RKO (cell line): ENCODE data around the gene ITM2C.

Experiments
- DNase-seq: peaks from one replicate; pipeline ENCODE4 v3.0.0-alpha.2; 2016; ENCODE audit warnings: low spot score

Gene ITM2C

DNA sequence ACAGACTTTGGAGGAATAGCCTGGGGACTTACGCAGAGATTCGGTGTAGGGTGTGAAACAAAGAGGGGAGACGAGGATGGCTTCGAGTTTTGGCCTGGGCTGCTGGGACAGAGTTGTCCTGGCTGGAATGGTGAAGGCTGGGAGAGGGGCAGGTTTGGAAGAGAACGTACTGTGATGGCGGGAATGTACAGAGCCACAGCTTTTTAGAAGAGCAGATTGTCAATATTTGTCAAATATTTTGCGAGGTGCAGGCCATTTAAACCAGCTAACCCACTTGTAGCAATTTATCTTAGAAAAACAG, 14.4 kb upstream of the ITM2C start:
- no peak for DNase-seq

DNA sequence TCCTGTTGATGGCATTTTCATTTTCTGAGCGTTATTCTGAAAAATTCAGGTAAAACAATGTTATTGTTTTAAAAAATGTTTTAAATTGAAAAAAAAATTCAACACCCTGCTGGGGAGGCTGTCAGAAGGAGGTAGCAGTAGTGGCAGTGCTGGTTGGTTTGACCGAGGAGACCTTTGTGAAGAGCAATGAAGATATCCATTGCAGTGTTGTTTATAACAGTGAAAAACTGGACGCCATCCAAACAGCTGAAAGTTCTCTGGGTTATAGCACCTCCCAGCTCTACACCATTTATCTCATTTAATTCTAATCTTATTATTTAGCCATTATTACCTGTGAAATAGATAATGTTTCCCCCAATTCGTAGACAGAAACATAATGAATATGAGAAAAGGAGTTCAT, 12.6 kb upstream of the ITM2C start:
- no peak for DNase-seq

DNA sequence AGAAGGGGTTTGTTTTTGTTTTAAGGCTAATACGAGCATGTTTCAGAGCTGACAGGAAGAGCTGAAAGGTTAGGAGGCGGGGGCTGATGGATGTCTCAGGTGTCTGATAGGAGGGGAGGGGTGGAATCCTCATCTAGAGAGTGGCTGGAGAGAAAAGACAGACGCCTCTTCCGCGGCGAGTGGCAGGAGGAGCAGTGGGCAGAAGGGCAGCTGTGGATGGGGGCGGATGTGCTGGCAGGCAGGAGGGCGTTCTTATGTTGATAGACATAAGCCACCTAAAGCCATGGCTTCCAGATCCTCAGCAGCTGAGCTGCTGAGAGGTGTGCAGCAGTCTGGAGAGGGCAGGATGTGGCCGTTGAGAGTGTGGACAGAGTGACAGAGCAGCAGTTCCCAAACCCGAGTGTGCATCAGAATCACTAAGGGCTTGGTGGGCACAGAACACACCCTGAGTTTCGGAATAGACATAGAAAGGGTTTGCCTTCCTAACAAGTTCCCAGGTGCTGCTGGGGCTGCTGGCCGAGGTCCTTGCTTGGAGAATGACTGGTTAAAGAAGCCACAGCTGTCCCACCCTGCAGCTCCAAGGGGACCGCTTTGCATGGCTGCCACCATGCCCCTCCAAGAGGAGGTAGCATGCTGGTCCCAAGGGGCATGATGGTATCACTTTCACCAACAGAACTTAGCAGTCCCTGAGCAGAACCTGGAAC, 3.0 kb upstream of the ITM2C start:
- DNase-seq = no peak

DNA sequence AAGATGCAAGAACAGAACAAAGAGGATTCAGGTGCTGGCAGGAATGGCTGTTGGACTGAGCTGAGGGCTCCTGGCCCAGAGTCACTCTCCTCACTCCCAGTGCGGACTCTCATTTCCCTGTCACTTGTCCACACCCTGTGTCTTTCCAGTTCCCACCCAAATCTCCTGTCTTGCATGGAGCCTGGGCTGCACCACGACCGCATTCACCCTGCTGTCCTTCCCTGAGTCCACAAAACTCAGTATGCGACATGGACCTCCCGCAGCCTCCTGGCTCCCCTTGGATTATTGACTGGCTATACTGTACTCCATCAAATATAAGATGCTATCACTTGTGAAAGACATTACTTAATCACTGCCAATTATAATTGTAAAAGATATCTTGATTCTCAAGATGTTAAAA, 2.5 kb upstream of the ITM2C start:
- DNase-seq = no peak

DNA sequence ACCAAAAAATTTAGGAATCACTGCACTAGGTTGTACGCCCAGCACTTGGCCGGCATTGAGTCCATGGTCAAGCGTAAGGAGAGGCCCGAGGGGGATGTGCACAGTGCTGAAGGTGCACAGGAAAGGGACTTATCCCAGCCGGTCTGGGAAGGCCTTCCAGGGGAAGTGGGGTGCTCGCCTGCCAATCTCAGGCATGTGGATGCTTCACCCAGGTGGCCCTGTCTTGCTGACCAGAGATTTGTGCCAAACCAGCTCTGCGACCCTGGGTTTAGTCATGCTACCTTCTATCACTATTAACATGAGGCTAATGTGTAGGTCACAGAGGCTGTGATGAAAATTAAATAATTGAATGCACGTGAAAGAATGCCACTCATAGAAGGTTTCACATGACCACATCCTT, 1.7 kb upstream of the ITM2C start:
- DNase-seq = no peak

DNA sequence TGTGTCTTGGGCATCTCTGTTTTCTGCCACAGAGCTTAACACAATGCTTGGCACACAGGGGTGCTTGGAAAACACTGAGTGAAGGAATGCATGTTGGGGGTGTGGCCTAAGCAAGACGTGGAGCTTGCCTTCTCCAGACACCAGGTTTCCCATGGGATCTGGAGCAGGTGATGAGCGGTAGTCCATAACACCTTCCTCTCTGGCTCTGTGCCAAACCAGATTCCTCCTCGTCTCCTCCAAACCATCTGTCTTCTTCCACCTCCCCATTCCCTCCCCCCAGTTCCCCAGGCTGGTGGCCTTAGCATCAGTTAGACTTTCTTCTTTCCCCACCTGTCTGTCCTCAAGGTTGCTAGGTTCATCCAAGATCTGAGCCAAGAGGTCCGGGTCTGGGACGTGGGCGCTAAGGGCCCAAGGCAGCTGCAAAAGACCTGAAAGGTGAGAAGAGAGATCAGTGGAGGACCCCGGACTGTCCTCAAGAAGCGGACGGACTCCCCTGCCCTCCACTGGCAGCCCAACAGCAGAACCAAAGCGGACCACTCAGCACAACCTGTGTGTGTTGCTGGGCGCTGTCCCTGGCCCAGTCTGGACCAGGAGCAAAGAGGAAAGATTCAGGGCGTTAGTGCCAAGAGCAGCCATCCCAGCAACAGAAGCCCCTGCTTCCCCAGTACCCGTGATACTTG, 1.2 kb upstream of the ITM2C start:
- DNase-seq = no peak

DNA sequence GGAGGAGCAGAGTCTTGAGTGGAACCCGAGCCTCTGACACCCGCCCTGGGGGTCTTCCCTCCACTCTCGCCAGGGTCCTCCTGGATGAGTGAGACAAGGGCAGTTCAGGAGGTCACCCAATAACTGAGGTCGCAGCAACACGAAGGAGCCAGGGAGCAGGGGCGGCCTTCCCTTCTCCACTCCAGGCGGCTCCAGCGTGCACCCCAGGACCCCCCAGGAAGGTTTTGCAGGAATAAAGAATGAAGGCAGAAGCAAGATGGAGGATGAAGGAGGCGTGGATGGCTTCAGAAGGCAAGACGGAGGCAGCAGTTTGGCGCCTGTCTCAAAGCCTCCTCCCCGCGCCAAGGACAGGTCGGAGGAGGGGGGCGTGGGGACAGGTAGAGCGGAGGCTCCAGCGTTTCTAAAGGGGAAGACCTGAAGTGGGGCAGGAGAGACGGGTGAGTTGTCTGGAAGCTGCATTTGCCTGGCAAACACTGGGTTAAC, 579 bp upstream of the ITM2C start:
- DNase-seq = no peak

DNA sequence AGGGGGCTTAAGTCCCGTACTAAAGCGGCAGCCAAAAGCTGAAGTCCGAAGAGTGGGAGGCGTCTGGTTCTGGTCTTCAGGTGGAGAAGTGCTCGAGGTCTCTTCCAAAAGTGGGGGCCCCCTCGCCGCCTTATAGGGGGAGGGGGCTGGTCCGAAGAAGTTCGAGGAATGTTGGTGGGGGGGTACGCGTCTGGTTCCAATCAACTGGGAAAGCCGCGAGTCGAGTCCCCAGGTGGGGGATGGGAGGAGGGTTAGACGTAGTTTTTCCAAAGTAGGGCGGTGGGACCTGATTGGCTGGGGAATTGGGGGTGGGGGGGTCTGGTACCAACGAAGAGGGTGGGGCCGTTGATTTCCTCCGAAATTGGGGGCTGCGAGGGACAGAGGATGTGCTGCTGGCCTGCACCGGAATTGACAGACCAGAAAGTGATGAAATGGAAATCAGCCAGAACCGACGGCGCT, 594 bp downstream of the ITM2C start:
- no peak for DNase-seq

DNA sequence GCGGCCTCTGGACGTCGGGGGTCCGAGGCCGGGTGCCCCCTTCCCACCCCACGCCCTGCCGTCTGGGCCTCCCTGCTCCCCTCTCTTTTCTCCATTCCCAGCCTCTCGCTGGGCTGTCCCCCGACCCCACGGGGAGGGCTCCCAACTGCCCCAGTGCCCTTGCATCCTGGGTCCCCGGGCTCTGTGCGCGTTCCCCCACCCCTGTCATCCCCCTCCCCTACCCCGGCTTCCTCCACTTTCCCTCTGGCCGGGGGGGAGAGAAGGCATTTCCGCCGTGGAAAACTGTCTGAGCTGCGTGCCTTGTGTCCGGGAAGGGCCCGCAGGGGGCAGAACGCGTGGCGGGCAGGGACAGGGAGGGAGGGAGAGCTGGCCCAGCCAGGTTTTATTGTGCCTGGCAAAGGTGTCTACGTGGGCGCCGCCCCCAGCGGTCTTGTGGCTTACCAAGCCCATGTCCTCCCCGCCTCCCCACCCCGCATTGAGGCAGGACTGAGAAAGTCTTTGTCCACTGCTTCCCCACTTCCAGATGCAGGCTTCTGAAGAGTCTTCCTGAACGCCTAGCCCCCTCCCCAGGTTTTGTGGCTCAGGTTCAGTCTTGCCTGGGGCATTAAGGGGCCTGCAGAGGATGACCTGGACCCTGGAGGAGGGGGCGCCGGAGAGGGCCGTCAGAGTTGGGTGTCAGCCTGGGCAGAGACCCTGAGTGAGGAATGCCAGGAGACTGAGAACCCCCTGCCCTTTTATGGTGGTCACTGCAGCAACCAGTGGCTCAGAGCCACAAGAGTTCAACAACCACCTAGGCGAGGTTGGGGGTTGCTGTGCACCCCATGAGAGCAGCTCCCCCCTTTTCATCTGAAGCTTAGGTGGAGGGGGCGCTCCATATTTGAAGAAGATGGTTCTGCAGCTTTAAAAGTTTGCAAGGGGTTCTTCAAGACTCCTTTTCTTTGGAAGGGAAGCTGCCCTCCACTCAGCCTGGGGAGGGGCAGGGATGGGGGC, 1.3 kb downstream of the ITM2C start:
- DNase-seq = no peak

DNA sequence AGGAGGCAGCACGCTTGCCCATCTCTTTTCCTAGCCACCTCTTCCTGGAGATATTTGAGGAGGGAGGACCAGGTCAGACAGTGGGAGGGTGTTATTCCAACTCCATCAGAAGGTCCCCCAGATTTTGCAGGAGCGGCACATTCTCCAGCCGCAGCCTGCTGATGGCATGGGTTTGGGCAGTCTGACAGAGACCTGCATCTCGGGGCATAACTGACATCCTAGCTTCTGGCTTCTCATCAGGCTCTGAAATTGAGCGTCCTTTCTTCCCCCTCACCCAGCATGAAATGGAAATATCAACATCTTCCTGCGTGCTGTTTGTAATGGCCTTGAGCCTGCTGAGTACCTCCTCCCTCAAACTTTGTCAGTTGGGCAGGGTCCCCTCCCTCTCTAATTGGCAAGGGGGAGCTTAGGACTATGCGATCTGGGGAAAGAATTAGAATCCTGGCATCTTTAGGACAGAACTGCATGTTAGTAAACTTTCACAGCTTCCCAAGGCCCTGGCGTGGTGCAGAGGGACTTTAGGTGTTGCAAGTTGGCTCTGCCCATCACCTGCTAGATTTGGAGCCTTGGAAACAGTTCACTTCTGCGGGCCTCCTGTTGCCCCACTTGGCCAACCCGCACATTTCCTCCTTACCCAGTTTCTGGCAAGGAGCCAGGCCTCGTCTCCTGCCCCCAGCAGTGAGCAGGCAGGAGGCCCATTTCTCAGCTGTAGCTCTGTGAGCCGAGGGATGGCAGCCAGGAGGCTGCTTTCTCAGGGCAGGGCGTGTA, 2.2 kb downstream of the ITM2C start:
- peak; percentile 11 for DNase-seq

DNA sequence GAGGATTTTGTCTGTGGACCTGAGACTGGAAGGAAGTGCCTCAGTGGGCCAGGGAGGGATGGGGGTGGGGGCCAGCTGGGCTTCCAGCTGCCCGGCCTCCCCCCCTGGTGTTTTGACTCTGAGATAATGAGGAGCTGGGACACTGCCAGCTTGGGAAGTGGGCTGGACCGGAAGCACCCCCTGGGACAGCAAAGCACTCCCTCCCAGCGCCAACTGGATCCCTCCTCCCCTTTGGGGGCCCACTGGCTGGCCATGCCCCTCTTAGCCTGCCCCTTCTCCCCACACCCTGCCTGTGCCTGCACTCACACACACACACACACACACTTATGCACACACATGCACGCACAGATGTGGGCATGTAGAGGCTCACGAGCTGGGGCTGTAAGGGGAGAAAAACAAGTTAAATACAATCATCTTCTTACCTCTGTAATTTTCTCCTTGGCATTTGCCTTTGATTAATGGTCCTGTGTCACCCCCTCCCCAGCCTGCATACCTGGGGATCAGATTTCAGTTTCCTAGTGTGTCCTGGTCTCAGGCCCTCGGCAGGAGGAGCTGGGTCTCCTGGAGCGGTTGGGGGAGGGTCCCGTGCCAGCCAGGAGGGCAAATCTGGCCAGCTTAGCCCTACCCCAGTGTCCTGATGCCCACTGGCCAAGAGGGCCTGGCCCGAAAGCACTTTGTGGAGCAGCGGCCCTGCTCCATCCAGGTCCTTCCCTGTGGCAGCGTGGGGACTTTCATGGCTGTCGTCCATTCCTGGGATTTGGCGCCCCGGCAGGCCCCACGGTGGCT, 3.6 kb downstream of the ITM2C start:
- no peak for DNase-seq

DNA sequence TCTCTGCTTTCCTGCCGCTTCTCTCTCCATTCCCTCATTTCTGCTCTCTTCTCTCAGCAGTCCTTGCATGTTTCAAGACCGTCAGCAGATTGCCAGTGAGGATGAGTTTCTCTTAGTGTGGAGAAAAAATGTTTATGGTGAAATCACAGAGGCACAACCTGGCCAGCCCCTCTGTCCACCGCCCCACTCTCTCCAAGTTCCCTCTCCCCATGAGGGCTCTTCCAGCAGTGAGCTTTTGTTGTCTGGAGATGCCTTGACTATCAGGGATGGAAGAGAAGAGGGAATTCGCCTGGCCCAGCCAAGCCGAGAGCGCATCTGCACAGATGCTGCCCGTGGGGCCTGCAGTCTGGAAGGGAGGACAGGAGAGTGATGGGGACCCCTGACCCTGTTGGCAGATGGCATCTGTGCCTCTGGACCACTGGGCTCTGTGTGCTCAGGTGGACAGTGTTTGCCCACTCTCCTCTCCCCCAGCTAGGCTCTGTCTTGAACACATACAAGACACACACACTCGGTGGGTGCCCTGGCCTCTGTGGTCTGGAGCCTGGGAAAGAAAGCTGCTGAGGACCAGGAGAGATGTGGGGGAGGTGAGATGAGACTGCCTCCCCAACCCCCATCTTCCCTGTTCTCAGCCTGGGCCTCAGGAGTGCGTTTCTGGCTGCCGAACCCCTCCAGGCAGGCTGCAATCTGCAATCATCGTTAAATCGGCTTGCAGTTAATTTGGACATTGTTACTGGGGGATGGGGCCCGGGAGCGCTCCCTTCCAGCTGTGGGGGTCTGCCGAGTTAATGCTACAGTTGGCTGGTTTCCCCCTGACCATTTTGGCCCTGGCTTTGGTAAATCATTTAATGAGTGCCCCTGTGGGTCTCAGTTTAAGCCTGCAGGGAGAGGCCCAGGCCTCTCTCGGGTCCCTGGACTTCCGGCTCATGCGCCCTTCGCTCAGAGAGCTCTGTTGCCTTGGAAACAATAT, 4.5 kb downstream of the ITM2C start:
- no peak for DNase-seq

DNA sequence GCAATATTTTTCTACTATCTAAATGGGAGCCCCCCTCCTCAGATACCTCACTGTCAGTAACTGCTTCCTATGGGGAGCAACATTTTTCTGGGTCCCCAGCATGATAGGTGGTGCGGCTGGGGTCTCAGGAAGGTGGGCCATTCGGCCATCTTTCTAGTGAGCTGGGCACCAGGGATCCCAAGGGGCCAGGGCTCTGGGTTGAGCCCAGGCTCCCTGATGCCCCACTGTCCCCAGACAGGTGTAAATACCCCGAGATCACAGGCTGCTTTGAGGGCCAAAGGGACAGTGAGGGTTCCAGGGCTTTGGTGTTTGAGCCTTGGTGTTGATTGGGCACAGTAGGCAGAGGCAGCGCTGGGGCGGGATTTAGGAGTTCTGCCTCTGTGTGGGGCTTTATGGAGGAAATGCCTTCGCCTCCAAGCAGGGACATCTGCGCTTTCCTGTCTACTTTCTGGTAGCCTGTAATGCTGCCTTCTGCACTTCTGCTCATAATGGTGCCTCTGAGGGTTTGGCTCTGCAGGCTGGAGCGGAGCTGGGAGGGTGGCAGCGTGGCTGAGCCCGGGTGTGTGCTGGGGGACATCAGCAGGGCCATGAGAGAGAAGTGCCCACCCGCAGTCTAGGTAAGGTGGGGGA, 5.3 kb downstream of the ITM2C start:
- DNase-seq = no peak

DNA sequence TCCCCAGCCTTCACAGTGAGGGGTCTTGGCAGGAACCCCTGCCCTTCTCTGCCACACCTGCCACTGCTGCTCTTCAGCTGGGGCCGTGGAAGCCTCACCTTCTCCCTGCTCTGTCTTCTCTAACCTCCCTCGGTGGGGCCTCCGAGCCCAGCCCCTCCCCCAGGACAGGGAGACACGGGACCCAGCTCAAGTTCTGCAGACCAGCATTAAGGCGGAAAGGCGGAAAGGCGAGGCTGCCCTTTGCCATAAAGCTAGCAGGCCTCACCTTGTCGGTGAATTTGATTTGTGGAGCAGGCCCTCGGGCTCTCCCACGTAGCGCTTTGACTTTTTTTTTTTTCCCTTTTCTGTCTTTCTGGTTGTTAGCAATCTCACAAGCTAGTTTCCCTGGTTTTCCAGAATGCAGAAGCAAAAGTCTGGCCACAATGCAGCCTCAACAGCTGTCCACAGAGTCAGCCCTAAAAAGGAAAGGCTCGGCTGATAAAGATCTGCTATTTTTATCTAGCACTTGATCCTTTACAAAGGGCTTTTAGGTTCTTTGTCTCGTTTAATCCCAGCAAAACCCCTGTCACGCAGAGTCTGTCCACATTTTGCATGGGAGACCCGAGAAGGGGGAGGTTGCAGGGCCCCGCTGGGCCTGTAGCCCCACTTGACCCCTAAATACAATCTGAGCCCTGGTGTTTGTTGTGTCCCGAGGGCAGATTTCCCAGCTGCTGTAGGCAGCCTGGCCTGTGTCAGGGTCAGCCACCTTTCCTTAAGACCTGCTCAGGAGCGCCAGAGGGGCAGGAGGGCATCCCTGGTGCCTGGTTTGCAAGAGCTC, 6.0 kb downstream of the ITM2C start:
- DNase-seq = no peak

DNA sequence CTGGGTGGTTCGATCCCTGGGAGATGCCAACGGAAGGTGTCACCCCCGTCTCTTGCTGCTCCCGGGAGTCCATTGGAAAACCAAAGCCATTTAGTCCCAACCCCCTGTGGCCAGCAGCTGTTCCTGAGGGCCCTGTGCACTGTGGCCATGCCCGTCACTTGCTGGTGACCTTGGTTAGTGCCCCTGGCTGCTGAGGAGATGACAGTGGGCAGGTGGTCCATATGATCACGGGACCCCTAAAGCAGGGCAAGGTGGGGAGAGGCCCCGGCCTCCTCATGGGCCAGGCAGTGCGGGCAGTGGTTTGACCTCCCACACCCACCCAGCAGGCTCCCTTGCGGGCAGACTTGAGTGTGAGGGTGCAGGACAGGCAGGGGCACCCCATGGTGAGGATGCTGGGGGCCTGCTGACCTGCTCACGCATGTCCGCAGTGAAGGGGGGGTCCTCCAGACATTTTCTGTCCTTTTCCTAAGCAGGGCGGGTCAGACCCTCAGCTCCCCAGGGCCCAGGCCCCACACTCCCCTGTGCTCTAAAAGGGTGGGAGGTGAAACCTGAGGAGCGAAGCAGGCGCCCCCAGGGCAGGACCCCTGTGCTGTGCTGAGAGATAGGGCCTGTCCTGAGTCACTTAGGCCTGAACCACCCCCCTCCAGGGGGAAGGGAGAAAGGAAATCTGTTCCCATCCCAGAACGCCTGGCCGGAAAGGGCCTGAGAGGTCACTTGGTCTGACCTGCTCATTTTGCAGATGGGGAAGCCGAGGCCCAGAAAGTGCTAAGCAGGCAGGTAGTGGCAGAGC, 6.8 kb downstream of the ITM2C start:
- no peak for DNase-seq

DNA sequence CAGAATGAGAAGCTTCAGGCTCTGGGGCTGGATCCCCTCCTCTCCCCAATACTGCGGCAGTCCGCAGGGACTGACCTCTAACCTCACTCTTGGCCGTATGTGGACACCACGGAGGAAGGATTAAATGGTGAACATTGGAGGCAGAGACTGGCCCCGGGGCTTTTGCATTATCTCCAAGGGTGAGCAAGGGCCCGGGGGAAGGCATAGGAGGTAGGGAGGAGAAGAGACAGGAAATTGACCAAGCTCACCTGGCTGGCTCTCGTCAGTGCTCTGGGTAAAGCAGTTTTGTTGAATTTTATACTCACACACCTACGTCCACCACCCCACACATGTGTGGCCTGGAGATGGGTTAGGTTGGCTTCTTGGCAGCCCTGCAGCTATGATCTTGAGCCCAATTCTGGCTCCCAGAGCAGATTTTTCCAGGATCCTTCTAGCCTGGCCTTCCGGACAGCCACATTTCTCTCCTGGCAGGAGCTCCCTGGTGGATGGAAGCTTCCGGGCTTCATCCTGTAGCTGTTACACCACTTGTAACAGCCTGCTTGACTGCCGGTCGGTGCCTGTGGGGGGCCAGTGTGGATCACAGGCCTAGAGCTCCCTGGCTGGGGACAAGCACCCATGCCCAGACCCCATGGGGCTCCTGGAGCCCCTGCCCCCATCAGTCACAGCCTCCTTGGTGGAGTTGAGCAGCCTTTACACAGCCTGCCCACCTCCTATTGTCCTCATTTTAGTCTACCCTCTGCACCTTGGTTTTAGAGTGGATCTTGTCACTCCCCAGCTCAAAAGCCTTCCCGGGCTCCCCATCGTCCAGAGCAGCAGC, 7.6 kb downstream of the ITM2C start:
- DNase-seq = no peak
